ENCODE results near the gene PSMD12.

The PSMD12 gene

DNA sequence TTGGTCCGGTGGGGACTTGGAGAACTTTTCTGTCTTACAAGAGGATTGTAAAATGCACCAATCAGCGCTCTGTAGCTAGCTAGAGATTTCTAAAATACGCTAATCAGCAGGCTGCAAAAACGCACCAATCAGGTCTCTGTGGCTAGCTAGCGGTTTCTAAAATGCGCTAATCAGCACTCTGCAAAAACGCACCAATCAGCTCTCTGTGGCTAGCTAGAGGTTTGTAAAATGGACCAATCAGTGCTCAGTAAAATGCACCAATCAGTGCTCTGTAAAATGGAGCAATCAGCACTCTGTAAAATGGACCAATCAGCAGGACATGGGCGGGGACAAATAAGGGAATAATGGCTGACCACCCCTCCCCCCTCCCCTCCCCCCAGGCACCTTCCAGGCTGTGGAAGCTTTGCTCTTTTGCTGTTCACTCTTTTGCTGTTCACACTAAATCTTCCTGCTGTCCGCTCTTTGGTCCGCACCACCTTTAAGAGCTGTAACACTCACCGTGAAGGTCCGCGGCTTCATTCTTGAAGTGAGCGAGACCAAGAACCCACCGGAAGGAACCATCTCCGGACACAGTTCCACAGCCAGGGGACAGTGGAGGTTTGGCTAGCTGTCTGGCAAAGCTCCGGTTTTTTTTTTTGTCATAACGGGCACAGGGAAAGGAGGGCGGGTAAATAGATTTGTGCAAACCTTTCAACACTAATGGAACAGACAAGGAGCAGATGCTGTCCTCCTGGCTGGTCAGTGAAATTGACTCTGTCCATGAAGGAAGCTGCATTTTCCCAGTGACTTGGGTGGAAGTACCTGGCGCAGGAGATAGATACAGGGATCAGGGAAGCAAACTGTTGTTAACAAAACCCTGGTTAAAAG, 19.0 kb upstream of the PSMD12 start:
- no peak for DNase-seq

DNA sequence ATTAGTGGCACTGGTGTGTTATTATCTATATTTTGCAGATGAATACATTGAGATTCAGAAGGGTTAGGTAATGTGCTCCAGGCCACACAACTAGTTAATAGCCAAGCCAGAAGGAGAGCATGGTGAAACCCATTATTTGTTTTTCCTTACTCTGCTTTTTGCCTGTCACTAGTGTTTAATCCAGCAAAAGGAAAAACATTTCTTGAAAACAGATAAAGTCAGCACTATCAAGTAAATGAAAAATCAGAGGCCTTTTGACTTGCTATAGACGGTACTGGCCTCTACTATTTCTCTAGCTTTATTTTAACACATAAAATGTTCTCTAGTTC, 15.5 kb upstream of the PSMD12 start:
- DNase-seq, result no peak

DNA sequence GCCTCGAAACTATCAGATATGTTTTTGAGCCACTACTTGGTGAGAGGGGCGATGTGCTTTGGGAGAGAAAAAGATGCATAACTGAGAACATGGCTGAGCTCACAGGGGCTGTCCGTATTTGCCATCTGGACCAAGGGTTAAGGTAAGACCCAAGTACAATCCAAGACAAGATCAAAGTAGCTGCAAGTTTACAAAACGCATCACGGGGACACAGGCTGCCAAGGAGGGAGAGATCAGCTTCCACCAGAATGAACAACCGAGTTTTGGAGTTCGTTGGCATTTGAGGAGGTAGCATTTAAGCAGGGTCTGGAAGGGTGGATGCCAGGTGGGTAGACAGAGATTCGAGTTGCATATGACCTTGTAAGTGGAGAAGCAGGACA, 12.9 kb upstream of the PSMD12 start:
- DNase-seq, result no peak

- DNase-seq, result peak; percentile 33
These were observed 12.3 kb upstream of the PSMD12 start for GRCh38 chr17:67378454-67379250.

DNA sequence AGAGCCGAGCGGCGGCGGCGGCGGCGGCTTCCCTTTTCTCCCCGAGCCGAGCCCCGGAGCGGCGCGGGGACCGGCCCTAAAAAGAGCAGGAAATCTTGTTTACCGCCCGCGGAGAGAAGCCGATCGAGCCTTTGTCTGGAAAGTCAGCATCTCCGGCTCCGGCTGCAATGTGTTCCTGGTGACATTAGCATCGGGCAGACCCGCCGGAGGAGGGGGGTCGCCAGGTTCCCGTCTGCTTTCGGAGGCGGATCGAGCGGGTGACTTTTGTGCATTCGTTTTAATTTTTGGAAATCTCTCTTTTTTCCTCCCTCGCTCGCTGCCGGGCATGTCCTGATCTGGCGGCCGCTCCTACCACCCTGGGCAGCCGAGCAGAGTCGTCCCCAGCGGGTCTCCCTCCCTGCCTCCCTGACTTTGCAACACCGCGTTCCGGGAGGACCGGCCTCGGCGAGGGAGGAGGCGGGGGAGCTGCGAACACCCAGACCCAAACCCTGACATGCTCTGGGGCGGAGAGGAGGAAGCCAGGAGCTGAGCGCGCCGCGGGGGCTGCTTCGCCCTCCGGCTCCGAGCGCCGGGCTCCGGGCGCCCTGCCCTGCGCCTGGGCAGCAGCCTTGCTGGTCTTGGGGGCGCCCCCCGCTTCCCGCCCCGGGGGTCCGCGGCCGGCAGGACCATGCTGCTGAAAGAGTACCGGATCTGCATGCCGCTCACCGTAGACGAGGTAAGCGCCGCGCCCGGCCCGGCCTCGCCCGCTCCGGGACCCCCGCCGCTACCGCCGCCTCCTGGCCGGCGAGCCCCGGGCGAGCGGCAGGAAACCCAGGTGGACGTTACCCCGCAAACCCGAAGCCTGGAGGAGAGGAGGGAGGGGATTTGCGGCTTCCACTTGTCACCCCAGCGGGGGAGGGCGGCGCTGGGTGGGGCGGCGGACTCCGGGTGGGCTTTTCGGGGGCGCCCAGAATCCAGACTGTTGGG, 11.4 kb upstream of the PSMD12 start:
- DNase-seq, result no peak

DNA sequence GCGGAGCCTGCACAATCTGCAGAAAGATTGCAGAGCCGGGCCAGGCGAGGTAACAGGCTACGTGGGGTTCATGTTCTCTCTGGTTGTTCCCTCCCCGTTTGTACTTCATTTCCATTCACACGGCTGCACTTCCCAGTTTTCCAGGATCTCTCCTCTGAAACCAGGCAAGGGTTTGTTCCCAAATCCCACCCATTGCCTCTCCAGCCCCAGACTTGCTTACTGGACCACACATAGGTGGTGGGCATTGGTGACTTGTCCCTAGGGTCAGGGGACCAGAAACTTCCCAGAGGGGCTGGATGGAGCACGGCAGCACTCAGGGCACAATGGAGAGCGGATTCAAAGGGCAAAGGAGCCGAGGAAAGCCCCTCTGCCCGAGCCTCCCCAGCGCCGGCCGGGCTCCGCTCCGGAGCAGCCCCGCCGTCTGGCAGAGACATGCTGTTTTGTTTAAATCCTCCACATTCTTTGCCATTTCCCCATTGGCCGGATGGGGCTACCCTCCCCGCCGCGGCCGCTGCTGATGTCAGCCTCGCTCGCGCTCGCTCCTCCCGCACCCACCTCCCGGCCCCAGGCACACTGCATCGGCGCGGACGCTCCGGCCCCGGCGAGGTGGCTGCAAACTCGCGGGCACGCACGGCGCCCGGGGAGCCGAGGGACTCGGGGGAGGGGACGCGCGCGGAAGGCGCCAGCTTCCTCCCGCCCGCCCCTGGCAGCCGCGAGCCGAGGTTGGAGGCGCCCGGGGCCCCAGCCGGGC, 10.5 kb upstream of the PSMD12 start, which contains the start of gene PITPNC1:
PITPNC1 (plus strand) TSS at position 545 of the 751 bp plus-strand sequence.
- peak; percentile 33 for DNase-seq

GRCh38 chr17:67376415-67376736, 10.0 kb upstream of the PSMD12 start:
- DNase-seq, result no peak

DNA sequence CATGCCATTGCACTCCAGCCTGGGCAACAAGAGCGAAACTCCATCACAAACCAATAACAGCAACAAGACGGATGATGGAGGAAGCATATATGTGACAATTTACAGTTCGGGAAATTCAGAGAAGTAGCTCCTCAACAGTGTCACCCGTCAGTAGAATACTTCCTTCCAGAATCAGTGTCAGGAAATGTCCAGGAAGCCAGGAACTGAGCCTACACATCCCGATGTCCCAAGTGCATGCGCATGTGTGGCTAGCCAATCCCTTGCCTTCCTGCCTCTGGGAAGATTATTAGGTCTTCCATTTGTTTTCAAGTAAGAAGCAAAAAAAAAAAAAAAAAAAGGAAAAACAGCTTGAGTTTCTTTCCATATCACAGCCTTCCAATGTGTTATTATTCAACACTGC, 9.3 kb upstream of the PSMD12 start:
- DNase-seq, result no peak

DNA sequence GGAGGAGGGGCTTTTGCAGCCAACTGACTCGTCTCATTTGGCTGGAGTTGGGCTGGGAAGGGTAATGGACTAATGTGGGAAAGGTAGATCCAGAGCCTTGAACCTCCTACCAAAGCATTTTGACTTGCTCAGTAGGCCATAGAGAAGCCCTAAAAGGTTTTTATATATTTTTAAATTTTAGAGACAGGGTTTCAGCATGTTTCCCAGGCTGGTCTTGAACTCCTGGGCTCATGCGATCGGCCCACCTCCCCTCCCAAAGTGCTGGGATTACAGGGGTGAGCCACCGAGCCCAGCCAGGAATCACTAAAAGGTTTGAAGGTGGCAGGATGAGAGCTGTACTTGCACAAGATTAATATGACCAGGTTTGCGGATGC, 8.7 kb upstream of the PSMD12 start:
- no peak for DNase-seq

DNA sequence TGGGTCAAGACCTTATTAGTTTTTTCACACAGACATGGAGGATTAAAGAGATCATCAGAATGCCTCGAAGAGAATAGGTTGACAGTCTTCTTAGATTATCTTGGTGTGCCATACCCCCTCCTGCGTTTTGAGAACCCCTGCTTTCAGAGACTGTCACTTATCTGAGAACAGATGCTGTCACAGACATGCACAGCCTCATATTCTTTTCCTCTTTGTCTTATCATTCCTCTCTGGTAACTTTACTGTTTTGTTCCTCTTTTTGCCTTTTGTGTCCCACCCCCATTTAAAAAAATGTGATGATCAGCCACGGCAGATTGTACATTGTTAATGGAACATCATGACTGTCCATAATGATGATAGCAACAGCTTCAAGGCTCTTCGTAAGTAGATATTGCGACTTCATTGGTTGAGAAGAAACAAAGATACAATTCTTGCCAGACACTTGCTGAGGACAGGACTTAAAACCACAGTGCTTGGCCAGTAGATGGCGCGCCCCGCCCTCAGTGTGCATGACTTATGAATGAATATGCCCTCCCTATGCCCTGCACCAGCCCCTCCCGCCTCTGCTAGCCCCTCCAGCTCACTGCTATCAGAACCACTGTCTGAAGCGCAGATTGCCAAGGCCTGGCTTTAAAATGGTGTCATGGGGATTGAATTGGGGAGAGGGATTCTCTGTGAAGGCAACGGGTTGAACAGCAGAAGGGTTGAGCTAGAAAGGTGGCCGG, 8.1 kb upstream of the PSMD12 start:
- DNase-seq, result peak; percentile 76

DNA sequence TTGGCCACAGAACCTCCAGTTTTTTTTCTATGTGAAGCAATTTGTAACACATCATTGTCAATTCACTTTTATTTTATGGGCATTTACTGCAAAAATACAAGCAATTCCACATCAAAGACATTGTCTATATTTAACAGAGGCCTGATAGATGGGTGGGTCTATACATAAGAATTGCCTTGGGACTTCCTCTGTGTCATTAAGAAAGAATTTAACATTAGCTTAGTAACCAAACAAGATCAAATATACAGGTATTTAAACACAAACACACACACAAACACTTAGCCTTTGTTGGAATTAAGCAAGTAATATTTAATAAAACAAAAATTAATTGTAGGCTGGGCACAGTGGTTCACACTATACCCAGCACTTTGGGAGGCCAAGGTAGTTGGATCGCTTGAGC, 6.4 kb upstream of the PSMD12 start:
- no peak for DNase-seq

- DNase-seq, result no peak
These were observed 3.3 kb upstream of the PSMD12 start for GRCh38 chr17:67369676-67370075.

DNA sequence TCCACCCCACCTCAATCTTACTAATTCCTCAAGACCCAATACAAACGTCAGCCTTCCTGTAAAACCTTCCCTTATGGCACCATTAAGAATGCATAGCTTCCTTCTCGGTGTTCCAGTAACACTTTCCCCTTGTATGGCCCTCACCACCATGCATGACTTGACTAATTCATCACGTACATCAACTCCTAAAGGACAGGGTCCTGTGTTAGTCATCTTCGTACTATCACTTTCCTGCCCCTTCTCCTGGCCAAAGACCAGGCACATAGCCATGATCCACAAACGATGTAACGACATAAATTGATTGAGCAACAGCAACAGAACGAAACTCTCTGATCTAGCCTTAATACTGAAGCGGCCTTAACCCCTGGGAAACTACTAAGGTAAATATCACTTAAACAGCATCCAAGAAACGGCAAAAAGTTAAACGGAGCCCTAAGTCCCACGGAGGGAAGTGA, 612 bp downstream of the PSMD12 start:
- no peak for DNase-seq

DNA sequence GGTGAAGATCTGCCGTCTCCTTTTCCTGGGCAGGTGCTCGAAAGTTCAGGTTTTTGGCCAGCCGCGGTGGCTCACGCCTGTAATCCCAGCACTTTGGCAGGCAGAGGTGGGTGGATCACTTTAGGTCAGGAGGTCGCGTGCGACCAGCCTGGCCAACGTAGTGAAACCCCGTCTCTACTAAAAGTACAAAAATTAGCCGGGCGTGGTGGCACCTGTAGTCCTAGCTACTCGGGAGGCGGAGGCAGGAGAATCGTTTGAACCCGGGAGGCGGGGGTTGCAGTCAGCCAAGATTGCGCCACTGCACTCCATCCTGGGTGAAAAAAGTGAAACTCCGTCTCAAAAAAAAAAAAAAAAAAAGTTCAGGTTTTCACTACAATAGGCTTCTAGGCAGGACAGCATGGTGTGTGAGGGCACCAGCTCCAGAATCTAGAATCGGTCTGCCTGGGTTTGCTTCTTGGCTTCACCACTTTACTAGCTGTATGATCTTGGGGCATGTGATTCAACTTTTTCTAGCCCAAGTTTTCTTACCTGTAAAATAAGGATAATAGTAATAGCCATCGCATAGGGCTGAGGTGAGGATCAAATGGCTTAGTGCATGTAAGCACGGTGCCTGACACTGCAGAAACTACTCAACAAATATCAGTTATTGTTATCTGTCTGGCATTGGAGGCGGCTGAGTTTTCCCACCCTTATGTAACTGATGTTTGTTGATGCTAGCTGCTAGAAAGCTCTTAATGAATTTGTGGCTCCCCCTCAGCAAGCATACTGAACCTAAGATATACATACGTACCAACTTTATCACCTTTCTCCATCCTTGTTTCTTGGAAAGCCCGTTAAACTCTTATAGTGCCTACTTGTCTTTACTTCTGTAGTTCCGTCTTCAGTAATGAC, 1.3 kb downstream of the PSMD12 start:
- DNase-seq, result no peak

DNA sequence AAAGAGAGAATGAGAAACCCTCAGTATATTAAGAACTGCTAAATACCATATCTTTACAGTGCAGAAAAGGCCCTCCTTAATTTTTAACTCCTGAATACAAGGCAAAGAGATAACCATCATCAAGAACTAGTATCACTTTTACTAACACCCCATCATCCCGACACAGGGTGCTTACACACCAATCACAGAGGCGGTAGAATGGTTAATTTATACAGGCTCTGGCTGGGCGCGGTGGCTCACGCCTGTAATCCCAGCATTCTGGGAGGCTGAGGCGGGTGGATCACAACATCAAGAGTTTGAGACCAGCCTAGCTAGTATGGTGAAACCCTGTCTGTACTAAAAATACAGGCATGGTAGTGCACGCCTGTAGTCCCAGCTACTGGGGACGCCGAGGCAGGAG, 4.2 kb downstream of the PSMD12 start:
- no peak for DNase-seq

DNA sequence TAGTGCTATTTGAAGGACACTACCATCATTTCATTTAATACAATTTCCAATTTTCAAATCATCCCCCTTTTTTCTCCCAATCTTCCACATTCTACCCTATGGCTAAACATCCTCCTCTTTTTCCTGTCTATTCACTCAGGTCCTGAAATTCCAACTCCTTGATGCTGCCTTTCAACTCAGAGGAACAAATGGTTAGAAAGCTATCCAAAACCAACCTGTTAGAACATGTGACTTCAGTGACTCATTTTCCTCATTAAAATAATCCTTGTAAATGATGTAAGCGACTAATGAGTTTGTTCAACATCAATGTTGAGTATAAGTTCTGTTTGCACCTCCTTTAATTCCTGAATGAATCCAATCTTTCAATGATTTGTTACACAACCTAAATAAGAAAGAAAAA, 5.5 kb downstream of the PSMD12 start:
- no peak for DNase-seq

DNA sequence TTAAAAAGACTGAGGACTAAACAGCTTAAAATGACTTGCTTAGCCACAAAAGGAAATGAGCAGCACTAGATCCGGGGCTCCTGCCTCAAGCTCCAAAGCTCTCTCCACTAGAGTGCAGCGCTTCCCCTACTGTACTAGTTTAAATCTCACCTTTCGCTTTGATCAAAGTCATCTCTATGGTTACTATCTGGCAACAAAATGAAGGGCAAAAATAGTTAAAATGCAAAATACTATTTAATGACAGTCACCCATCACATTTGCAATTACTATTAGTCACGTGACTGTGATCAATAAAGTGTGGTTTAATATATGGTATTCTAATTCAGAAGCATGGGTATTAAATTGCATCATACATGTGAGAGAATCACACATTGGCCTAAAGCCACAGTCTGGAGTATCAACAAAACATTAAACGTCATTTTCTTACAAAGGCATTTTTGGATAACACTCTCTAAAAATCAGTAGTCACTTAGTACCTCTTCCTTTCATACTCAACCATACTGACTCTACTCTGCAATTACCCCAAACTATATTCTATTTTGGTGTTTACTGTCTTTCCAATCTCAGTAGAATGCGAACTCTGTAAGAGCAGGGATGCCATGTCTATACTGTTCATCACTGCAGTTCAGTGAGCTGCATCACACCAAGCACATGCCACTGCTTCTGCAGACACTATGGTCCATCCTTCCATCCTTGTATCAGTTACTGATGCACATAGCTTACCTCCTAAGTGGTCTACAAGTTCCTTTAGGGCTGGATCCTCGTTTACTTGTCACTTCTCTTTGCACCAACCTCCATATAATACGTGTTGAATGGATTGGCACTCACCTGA, 6.2 kb downstream of the PSMD12 start:
- DNase-seq, result no peak

- DNase-seq, result no peak
These were observed 7.8 kb downstream of the PSMD12 start for GRCh38 chr17:67358612-67359011.

DNA sequence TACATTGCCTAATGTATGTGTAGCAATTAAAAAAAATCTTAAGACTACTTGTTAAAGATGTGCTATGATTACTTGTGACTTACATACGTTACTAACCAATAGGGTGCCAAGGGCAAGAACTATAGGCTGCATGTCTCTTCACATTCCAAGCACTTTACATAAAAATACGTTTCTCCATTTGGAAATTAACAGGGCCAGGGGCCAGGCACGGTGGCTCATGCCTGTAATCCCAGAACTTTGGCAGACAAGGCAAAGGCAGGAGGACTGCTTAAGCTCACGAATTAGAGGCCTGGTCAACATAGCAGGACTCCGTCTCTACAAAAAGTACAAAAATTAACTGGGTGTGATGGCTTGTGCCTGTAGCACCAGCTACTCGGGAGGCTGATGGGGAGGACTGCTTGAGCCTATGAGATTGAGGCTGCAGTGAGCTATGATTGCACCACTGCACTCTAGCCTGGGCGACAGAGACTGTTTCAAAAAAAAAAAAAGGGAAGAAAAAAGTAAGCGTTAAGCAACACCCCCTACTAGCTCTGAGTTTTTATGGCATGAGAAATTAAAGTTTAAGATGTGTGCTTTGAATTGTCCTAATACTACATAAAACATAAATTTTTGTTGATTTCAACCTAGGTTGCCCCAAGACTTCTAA, 12.3 kb downstream of the PSMD12 start:
- no peak for DNase-seq

Data from NCI-H1436 treated with DMSO at 0.1 percent for 48 hours (cell line).